SK-N-SH (cell line): ENCODE measurements around the gene METRNL. TPM values are rescaled to one million over a fixed set of nuclear protein-coding genes. Genes with fewer than 3 reads are reported as not detected.
"Not testable (repeated sequence)": the region's sequence is repeated elsewhere in the genome, so short reads cannot be mapped to it uniquely, and the experiment has no call there.

ENCODE experiments used
- CTCF ChIA-PET: fragments of 300-600, 350-600 bp; formaldehyde crosslinking; extraction: SDS; loops from one replicate; lab custom pipeline; 2021; lab: Yijun Ruan, JAX
- POLR2A ChIA-PET: fragments of 350-600 bp; sonication (Branson Sonifier 250); formaldehyde crosslinking; extraction: SDS; loops from one replicate; lab custom pipeline; 2020; ENCODE audit warnings: antibody characterized with exemption, inconsistent platforms; lab: Yijun Ruan, JAX
- DNase-seq: peaks from one replicate; pipeline ENCODE4 v3.0.0; 2012
- H2AFZ ChIP-seq: fragments of 200-600 bp; sonication (generic); 2 replicates; pipeline ENCODE4 v1.8.1; 2016; ENCODE audit warnings: antibody characterized with exemption, mild to moderate bottlenecking, low read depth
- H3F3A ChIP-seq: fragments of 200-600 bp; sonication (generic); replicated peaks from 2 replicates; pipeline ENCODE3; 2016; ENCODE audit warnings: antibody characterized with exemption, mild to moderate bottlenecking; ENCODE audit not compliant: insufficient read depth
- H3K27ac ChIP-seq, 2 experiments: fragments of 200-500 bp in 1 of 2; fragments of 200-600 bp in 1 of 2; sonication (Bioruptor generic) in 1 of 2; sonication (generic), shearing (Covaris generic) in 1 of 2; 2 replicates each; pipeline versions ENCODE4 v1.5.1 to v1.6.1; 2014 to 2016; ENCODE audit warnings: low read depth in 2 of 2, inconsistent platforms in 1 of 2, low read length in 1 of 2, mild to moderate bottlenecking in 1 of 2, mixed read lengths in 1 of 2
- H3K27me3 ChIP-seq: fragments of 200-600 bp; sonication (generic), shearing (Covaris generic); 2 replicates; pipeline ENCODE4 v1.6.1; 2016; ENCODE audit warnings: mixed run types; ENCODE audit not compliant: insufficient read depth
- H3K36me3 ChIP-seq, 2 experiments: fragments of 200-500 bp in 1 of 2; fragments of 200-600 bp in 1 of 2; sonication (Bioruptor generic) in 1 of 2; sonication (generic) in 1 of 2; replicated peaks in 1 of 2; 2 replicates each; pipeline versions ENCODE3 to v1.5.1; 2014 to 2016; ENCODE audit warnings: low read length in 1 of 2, mild to moderate bottlenecking in 1 of 2; ENCODE audit not compliant: insufficient read depth in 2 of 2, control insufficient read depth in 1 of 2
- H3K4me1 ChIP-seq, 2 experiments: fragments of 200-500 bp in 1 of 2; fragments of 200-600 bp in 1 of 2; sonication (Bioruptor generic) in 1 of 2; sonication (generic), shearing (Covaris generic) in 1 of 2; 2 replicates each; pipeline versions ENCODE4 v1.5.1 to v1.6.1; 2014 to 2016; ENCODE audit warnings: low read depth in 1 of 2, low read length in 1 of 2, mixed run types in 1 of 2; ENCODE audit not compliant: insufficient read depth in 2 of 2, control insufficient read depth in 1 of 2
- H3K4me2 ChIP-seq: fragments of 200-600 bp; sonication (generic), shearing (Covaris generic); 2 replicates; pipeline ENCODE4 v1.6.1; 2017; ENCODE audit warnings: mixed run types
- H3K4me3 ChIP-seq, 2 experiments: fragments of 200-500 bp in 1 of 2; fragments of 200-600 bp in 1 of 2; sonication (Bioruptor generic) in 1 of 2; sonication (generic), shearing (Covaris generic) in 1 of 2; 2 replicates each; pipeline versions ENCODE4 v1.5.1 to v1.8.1; 2014 to 2016; ENCODE audit warnings: low read depth in 2 of 2, inconsistent platforms in 1 of 2, low read length in 1 of 2, mild to moderate bottlenecking in 1 of 2, mixed read lengths in 1 of 2, moderate library complexity in 1 of 2
- H3K79me2 ChIP-seq: fragments of 200-600 bp; sonication (generic); 2 replicates; pipeline ENCODE4 v1.8.1; 2017; ENCODE audit warnings: mild to moderate bottlenecking; ENCODE audit not compliant: insufficient read depth
- H3K9ac ChIP-seq: fragments of 200-600 bp; sonication (generic); 2 replicates; pipeline ENCODE4 v1.6.1; 2017; ENCODE audit warnings: mixed run types
- H3K9me2 ChIP-seq: fragments of 200-600 bp; sonication (generic); 2 replicates; pipeline ENCODE4 v1.6.1; 2017; ENCODE audit warnings: mixed run types
- H3K9me3 ChIP-seq: fragments of 200-600 bp; sonication (generic); 2 replicates; pipeline ENCODE4 v1.6.1; 2017; ENCODE audit warnings: mixed run types, mild to moderate bottlenecking, moderate library complexity
- H4K20me1 ChIP-seq: fragments of 200-600 bp; sonication (generic); 2 replicates; pipeline ENCODE4 v1.6.1; 2017; ENCODE audit warnings: mild to moderate bottlenecking, mixed run types; ENCODE audit not compliant: insufficient read depth
- CTCF ChIP-seq: fragments of 200-600 bp; sonication (generic); IDR thresholded peaks from 2 replicates; pipeline ENCODE4 v1.6.1; 2017; ENCODE audit warnings: antibody characterized with exemption, mild to moderate bottlenecking, moderate library complexity
- GATA2 ChIP-seq: sonication (generic); formaldehyde crosslinking; IDR thresholded peaks from 2 replicates; pipeline ENCODE4 v1.5.0; 2020; ENCODE audit warnings: mild to moderate bottlenecking, missing genetic modification reagents
- IRF3 ChIP-seq: fragments of 150-350 bp; IDR thresholded peaks from 2 replicates; pipeline ENCODE4 v1.6.1; 2016; ENCODE audit warnings: mild to moderate bottlenecking, low read depth, low read length
- MEF2A ChIP-seq: IDR thresholded peaks from 2 replicates; pipeline ENCODE4 v1.4.0; 2012; ENCODE audit warnings: low read depth, borderline replicate concordance
- POLR2AphosphoS5 ChIP-seq: IDR thresholded peaks from 2 replicates; pipeline ENCODE4 v1.6.1; 2012; ENCODE audit warnings: low read depth, low read length
- RAD21 ChIP-seq: IDR thresholded peaks from 2 replicates; pipeline ENCODE4 v1.6.1; 2012; ENCODE audit warnings: mild to moderate bottlenecking, low read length
- SMC3 ChIP-seq: IDR thresholded peaks from 2 replicates; pipeline ENCODE4 v1.6.1; 2012; ENCODE audit warnings: low read depth, low read length, improper control_type of control experiment
- TCF12 ChIP-seq: IDR thresholded peaks from 2 replicates; pipeline ENCODE4 v1.4.0; 2012
- TEAD4 ChIP-seq: IDR thresholded peaks from 2 replicates; pipeline ENCODE4 v1.4.0; 2012; ENCODE audit warnings: mild to moderate bottlenecking, borderline replicate concordance; ENCODE audit not compliant: insufficient read depth
- USF1 ChIP-seq: IDR thresholded peaks from 2 replicates; pipeline ENCODE4 v1.4.0; 2012; ENCODE audit warnings: low read depth, borderline replicate concordance
- USF2 ChIP-seq: fragments of 150-350 bp; IDR thresholded peaks from 2 replicates; pipeline ENCODE4 v1.6.1; 2017; ENCODE audit warnings: antibody characterized with exemption, low read length, low read depth, borderline replicate concordance
- YY1 ChIP-seq: IDR thresholded peaks from 2 replicates; pipeline ENCODE4 v1.4.0; 2012; ENCODE audit warnings: low read depth, mild to moderate bottlenecking
- WGBS: methylation state at CpG from one replicate; pipeline ENCODE4 v1.1.6; 2017; ENCODE audit warnings: low lambda C conversion rate; 5-methylcytosine and 5-hydroxymethylcytosine counted together
- polyA plus RNA-seq, 3 experiments: library from polyadenylated mRNA; depleted of rRNA; stranded (reverse); fragments of >200 nt; gene quantifications; 2 replicates each; pipeline ENCODE4 v1.2.3, GENCODE V29; 2012

METRNL gene
- polyA plus RNA-seq, 1 of the 3 experiments (the other 2 are of a cell fraction) = 75.5 TPM

- ChIA-PET POLR2A (no interaction called here), CTCF (interaction anchor here (1.3 kb wide), 1 partner anchor 41 kb away, joined by 3 read pairs; no protein-coding TSS in a partner anchor)
- no peaks in the 10 kb centered on the region for H3F3A ChIP-seq
- no peak overlapping the region for H3K4me2 ChIP-seq
- peaks cover 0 to 10% of the 10 kb centered on the region in 2 experiments; a peak in 1 of 4 replicates for H3K4me1 ChIP-seq
- TF ChIP-seq USF2 (no peak), RAD21 (0 out of 2 replicates have a peak, but pooled peaks have one; percentile 11)
- TF ChIP-seq, all 33 proteins: peak for 1
- Histone ChIP-seq H3K36me3 (no peaks in the 10 kb centered on the region), H3K9me3 (no peaks in the 10 kb centered on the region), H3K79me2 (no peaks in the 10 kb centered on the region), H3K27me3 (peaks cover 35% of the 10 kb centered on the region), H3K27ac (no peak overlapping the region), H3K9ac (no peak overlapping the region), H4K20me1 (no peaks in the 10 kb centered on the region), H2AFZ (no peak overlapping the region), H3K4me3 (no peak overlapping the region), H3K9me2 (no peaks in the 10 kb centered on the region)
- DNase-seq = no peak
- 89% methylated on average over 17 of the region's 21 CpGs for WGBS
These were observed 53.1 kb downstream of the METRNL start for GRCh38 chr17:83132251-83133081.

GRCh38 chr17:83133302-83134121 lies 54.1 kb downstream of the METRNL start:
- Histone ChIP-seq H3K9ac (no peak overlapping the region), H3K9me3 (no peaks in the 10 kb centered on the region), H3F3A (no peaks in the 10 kb centered on the region), H3K36me3 (no peaks in the 10 kb centered on the region), H3K27me3 (peaks cover 44% of the 10 kb centered on the region), H2AFZ (no peak overlapping the region), H4K20me1 (no peaks in the 10 kb centered on the region), H3K4me2 (no peak overlapping the region), H3K4me3 (no peak overlapping the region)
- WGBS = 66% methylated on average over 16 of the region's 16 CpGs
- peak; percentile 67 for DNase-seq
- ChIA-PET CTCF (interaction anchor here (0.7 kb wide), 1 partner anchor 170 kb away, joined by 3 read pairs; no protein-coding TSS in a partner anchor), POLR2A (no interaction called here)
- TF ChIP-seq USF1 = no peak
- no peak for TF ChIP-seq YY1
- TF ChIP-seq SMC3 = no peak
- TF ChIP-seq CTCF = no peak
- no peak for TF ChIP-seq GATA2 (CRISPR knock-in tag)
- TF ChIP-seq MEF2A = no peak
- no peak for TF ChIP-seq POLR2AphosphoS5
- no peak for TF ChIP-seq TCF12
- TF ChIP-seq USF2 = no peak
- no peak for TF ChIP-seq TEAD4
- no peak for TF ChIP-seq IRF3
- TF ChIP-seq, all 33 proteins: peak for 0
- no peaks in the 10 kb centered on the region for H3K9me2 ChIP-seq
- no peak overlapping the region for H3K27ac ChIP-seq
- H3K4me1 ChIP-seq = peaks cover 0 to 10% of the 10 kb centered on the region in 2 experiments; a peak in 1 of 4 replicates
- no peaks in the 10 kb centered on the region for H3K79me2 ChIP-seq

GRCh38 chr17:83134456-83134855 lies 55.0 kb downstream of the METRNL start:
- H3K4me3 ChIP-seq, H3K36me3 ChIP-seq, H3F3A ChIP-seq, H3K9me3 ChIP-seq, DNase-seq, H4K20me1 ChIP-seq, H3K79me2 ChIP-seq, H2AFZ ChIP-seq, CTCF ChIA-PET, H3K27ac ChIP-seq, H3K9ac ChIP-seq, H3K9me2 ChIP-seq, POLR2A ChIA-PET, H3K4me2 ChIP-seq: not testable (repeated sequence)
- Histone ChIP-seq H3K4me1 (peaks cover 0 to 10% of the 10 kb centered on the region in 2 experiments; a peak in 1 of 4 replicates), H3K27me3 (peaks cover 46% of the 10 kb centered on the region)
- 35% methylated on average over 23 of the region's 38 CpGs for WGBS
